Measurements from ENCODE around the gene NLN.
"Not testable (repeated sequence)": the region's sequence is repeated elsewhere in the genome, so short reads cannot be mapped to it uniquely, and the experiment has no call there.

NLN gene

GRCh38 chr5:65801352-65801783, 79.4 kb downstream of the NLN start:
- DNase-seq (ENCODE audit: low read depth), result no peak
- H3K4me3 ChIP-seq (ENCODE audit: low read length), result no peak overlapping the region
- TF ChIP-seq, protein P1, sequence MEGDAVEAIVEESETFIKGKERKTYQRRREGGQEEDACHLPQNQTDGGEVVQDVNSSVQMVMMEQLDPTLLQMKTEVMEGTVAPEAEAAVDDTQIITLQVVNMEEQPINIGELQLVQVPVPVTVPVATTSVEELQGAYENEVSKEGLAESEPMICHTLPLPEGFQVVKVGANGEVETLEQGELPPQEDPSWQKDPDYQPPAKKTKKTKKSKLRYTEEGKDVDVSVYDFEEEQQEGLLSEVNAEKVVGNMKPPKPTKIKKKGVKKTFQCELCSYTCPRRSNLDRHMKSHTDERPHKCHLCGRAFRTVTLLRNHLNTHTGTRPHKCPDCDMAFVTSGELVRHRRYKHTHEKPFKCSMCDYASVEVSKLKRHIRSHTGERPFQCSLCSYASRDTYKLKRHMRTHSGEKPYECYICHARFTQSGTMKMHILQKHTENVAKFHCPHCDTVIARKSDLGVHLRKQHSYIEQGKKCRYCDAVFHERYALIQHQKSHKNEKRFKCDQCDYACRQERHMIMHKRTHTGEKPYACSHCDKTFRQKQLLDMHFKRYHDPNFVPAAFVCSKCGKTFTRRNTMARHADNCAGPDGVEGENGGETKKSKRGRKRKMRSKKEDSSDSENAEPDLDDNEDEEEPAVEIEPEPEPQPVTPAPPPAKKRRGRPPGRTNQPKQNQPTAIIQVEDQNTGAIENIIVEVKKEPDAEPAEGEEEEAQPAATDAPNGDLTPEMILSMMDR (conservative IDR thresholded peaks at IDR 0.05; ENCODE audit: low read depth, low read length), result no peak

DNA sequence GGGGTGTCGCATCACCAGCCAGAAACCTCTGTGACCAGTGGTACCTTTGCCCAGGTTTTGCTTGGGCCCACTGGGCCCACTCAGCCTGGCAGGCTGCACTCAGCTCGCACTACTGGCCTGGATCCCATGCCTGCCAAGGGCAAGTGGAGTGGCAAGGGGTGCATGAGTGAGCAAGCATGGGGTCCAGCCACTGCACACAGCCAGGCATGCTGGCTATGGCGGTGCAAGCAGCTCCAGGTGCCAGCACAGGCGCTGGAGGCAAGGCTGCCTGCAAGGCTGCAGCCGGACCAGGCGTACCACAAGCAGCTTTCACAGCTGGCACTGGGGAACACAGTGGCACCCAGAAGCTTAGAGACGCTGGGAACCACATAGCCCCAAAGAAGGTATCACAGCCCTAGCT, 80.1 kb downstream of the NLN start:
- TF ChIP-seq, protein P1 (conservative IDR thresholded peaks at IDR 0.05; ENCODE audit: low read depth, low read length), result no peak
- H3K4me3 ChIP-seq (ENCODE audit: low read length), result no peak overlapping the region
- DNase-seq (ENCODE audit: low read depth), result no peak

GRCh38 chr5:65802820-65803219, 80.8 kb downstream of the NLN start:
- TF ChIP-seq, protein P1 (conservative IDR thresholded peaks at IDR 0.05; ENCODE audit: low read depth, low read length), result no peak
- DNase-seq (ENCODE audit: low read depth), result no peak

GRCh38 chr5:65803699-65804391, 81.8 kb downstream of the NLN start:
- H3K4me3 ChIP-seq (ENCODE audit: low read length), result no peak overlapping the region
- TF ChIP-seq, protein P1 (conservative IDR thresholded peaks at IDR 0.05; ENCODE audit: low read depth, low read length), result no peak
- DNase-seq (ENCODE audit: low read depth), result no peak

More at GRCh38 chr5:65802820-65803219, 80.8 kb downstream of the NLN start:
- H3K4me3 ChIP-seq (ENCODE audit: low read length), result no peak overlapping the region

- no peak overlapping the region for H3K4me3 ChIP-seq (ENCODE audit: low read length)
- no peak for DNase-seq (ENCODE audit: low read depth)
- TF ChIP-seq, protein P1 (conservative IDR thresholded peaks at IDR 0.05; ENCODE audit: low read depth, low read length), result no peak
These were observed 83.1 kb downstream of the NLN start for GRCh38 chr5:65805089-65805488.

DNA sequence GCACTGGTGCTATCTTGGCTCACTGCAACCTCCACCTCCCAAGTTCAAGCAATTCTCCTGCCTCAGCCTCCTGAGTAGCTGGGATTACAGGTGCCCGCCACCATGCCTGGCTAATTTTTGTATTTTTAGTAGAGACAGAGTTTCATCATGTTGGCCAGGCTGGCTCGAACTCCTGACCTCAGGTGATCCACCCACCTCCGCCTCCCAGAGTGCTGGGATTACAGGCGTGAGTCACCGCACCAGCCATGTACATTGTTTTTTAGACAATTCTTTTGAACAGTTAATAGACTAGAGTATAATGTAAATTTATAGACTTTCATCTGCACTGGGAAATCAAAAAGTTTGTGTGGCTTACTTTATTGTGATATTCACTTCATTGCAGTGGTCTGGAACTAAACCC, 85.5 kb downstream of the NLN start:
- DNase-seq (ENCODE audit: low read depth); H3K4me3 ChIP-seq (ENCODE audit: low read length): not testable (repeated sequence)

GRCh38 chr5:65808251-65808741, 86.3 kb downstream of the NLN start:
- TF ChIP-seq, protein P1 (conservative IDR thresholded peaks at IDR 0.05; ENCODE audit: low read depth, low read length), result no peak
- H3K4me3 ChIP-seq (ENCODE audit: low read length), result no peak overlapping the region
- no peak for DNase-seq (ENCODE audit: low read depth)
